Ishikawa (cell line): ENCODE data around the gene ADAMTS18.

ENCODE experiments used
- CEBPB ChIP-seq: IDR thresholded peaks from 2 replicates; pipeline ENCODE4 v1.6.1; 2012
- CREB1 ChIP-seq: IDR thresholded peaks from 2 replicates; pipeline ENCODE4 v1.6.1; 2012; ENCODE audit warnings: low read depth
- EGR1 ChIP-seq: IDR thresholded peaks from 2 replicates; pipeline ENCODE4 v1.6.1; 2012
- EP300 ChIP-seq: IDR thresholded peaks from 2 replicates; pipeline ENCODE4 v1.6.1; 2012; ENCODE audit warnings: borderline replicate concordance
- FOXM1 ChIP-seq: IDR thresholded peaks from 2 replicates; pipeline ENCODE4 v1.6.1; 2012; ENCODE audit warnings: low read depth, borderline replicate concordance
- NFIC ChIP-seq: IDR thresholded peaks from 2 replicates; pipeline ENCODE4 v1.6.1; 2012
- RAD21 ChIP-seq: IDR thresholded peaks from 2 replicates; pipeline ENCODE4 v1.6.1; 2012; ENCODE audit warnings: low read depth
- TAF1 ChIP-seq: IDR thresholded peaks from 2 replicates; pipeline ENCODE4 v1.6.1; 2012; ENCODE audit warnings: low read depth, mild to moderate bottlenecking
- TCF12 ChIP-seq: IDR thresholded peaks from 2 replicates; pipeline ENCODE4 v1.6.1; 2012; ENCODE audit warnings: low read depth
- TEAD4 ChIP-seq: IDR thresholded peaks from 2 replicates; pipeline ENCODE4 v1.6.1; 2012
- YY1 ChIP-seq: IDR thresholded peaks from 2 replicates; pipeline ENCODE4 v1.6.1; 2012; ENCODE audit warnings: low read depth
- ZBTB7A ChIP-seq: IDR thresholded peaks from 2 replicates; pipeline ENCODE4 v1.6.1; 2012; ENCODE audit warnings: low read depth
- TF ChIP-seq, protein P1 (sequence below): IDR thresholded peaks from 2 replicates; pipeline ENCODE4 v1.6.1; 2012
- TF ChIP-seq, protein P2 (sequence below): IDR thresholded peaks from 2 replicates; pipeline ENCODE4 v1.6.1; 2012
- TF ChIP-seq, protein P3 (sequence below): IDR thresholded peaks from 2 replicates; pipeline ENCODE4 v1.6.1; 2012; ENCODE audit warnings: low read depth, mild to moderate bottlenecking

Gene ADAMTS18

DNA sequence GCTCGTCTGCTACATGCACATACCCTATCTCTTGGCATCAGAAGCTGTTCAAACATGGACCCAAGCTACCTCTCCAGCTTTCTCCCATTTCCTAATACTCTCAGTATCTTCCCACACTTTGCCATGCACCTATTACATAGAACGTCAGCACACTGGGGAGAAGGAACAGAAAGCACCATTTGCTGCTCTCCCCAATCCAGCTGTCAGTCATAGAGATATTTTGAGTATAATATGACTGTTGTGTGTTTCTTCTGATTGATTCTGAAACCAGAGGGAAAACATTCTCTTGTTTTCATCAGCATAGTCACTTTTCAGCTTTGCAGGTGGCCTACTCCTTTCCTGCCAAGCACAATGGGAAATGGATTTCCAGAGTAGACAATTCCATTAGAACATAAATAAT is 107.1 kb downstream of the ADAMTS18 start:
- TF ChIP-seq, protein P1, sequence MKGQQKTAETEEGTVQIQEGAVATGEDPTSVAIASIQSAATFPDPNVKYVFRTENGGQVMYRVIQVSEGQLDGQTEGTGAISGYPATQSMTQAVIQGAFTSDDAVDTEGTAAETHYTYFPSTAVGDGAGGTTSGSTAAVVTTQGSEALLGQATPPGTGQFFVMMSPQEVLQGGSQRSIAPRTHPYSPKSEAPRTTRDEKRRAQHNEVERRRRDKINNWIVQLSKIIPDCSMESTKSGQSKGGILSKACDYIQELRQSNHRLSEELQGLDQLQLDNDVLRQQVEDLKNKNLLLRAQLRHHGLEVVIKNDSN: no peak
- TF ChIP-seq EGR1: no peak
- TF ChIP-seq, protein P2, sequence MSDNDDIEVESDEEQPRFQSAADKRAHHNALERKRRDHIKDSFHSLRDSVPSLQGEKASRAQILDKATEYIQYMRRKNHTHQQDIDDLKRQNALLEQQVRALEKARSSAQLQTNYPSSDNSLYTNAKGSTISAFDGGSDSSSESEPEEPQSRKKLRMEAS: no peak
- TF ChIP-seq NFIC: no peak
- no peak for TF ChIP-seq YY1
- no peak for TF ChIP-seq RAD21
- TF ChIP-seq EP300: no peak
- TF ChIP-seq TCF12: no peak
- no peak for TF ChIP-seq TAF1
- no peak for TF ChIP-seq ZBTB7A
- TF ChIP-seq, protein P3, sequence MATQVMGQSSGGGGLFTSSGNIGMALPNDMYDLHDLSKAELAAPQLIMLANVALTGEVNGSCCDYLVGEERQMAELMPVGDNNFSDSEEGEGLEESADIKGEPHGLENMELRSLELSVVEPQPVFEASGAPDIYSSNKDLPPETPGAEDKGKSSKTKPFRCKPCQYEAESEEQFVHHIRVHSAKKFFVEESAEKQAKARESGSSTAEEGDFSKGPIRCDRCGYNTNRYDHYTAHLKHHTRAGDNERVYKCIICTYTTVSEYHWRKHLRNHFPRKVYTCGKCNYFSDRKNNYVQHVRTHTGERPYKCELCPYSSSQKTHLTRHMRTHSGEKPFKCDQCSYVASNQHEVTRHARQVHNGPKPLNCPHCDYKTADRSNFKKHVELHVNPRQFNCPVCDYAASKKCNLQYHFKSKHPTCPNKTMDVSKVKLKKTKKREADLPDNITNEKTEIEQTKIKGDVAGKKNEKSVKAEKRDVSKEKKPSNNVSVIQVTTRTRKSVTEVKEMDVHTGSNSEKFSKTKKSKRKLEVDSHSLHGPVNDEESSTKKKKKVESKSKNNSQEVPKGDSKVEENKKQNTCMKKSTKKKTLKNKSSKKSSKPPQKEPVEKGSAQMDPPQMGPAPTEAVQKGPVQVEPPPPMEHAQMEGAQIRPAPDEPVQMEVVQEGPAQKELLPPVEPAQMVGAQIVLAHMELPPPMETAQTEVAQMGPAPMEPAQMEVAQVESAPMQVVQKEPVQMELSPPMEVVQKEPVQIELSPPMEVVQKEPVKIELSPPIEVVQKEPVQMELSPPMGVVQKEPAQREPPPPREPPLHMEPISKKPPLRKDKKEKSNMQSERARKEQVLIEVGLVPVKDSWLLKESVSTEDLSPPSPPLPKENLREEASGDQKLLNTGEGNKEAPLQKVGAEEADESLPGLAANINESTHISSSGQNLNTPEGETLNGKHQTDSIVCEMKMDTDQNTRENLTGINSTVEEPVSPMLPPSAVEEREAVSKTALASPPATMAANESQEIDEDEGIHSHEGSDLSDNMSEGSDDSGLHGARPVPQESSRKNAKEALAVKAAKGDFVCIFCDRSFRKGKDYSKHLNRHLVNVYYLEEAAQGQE: no peak

DNA sequence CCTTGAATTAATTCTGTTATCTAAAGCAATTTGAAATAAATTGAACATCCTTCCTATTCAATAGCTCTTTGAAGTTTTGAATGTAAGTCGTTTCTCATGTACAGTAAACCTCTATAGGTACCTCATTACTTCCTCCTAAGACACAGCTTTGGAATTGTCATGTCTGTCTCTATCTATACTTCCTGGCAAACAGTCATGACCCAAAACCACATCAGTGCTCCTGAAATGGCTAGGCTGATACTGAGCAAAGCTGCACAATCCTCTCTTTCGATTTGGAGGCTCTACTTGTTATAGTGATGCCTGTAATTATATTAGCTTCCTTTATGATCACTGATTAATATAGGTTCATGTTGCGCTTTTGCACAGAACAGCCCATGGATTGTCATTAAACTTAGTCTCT is 110.1 kb downstream of the ADAMTS18 start:
- TF ChIP-seq FOXM1 (no peak), NFIC (no peak)

DNA sequence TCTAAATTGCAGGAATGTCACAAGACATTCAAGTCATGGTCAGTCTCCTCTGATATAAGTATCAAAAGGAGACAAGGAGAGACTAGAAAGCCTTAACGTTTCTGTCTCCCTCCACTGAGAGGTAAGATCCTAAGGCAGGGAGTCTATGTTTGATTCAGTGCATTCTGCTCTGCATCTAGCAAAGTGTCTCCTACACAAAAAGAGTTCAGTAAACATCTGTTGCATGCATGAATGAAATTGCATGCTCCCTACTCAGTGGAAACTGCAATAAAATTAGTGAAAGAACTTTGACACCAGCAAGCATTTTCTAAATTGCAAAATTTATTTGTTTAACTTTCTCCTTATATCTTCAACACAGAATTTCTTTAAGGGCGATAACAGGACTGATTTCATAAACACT is 111.1 kb downstream of the ADAMTS18 start:
- TF ChIP-seq NFIC (no peak), RAD21 (no peak), TEAD4 (no peak), TCF12 (no peak), EGR1 (no peak), CEBPB (no peak), TAF1 (no peak), FOXM1 (no peak), EP300 (no peak), YY1 (no peak), CREB1 (no peak), ZBTB7A (no peak)
- TF ChIP-seq, protein P2: no peak
- TF ChIP-seq, protein P3: no peak
- TF ChIP-seq, protein P1: no peak

DNA sequence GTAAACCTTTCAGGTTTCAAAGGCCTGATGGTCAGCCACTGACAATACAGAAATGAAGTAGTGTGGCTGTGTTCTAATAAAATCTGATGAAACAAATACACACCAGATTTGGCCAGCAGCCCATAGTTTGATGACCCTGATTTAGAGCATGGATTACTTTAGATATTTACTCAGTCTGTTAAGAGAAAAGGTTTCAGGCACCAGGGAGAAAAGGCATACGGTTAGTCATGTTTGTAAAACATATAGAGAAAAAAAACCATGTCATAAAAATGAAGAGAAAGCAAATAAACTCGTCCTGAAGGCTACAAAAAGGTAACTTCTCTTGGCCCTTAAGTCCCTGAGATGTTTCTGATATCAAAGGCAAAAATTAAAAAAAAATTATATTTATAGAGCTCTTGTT is 112.1 kb downstream of the ADAMTS18 start:
- TF ChIP-seq CREB1 (no peak), TCF12 (no peak), EGR1 (no peak), YY1 (no peak), NFIC (no peak), TAF1 (no peak), FOXM1 (no peak), RAD21 (no peak), ZBTB7A (no peak), CEBPB (no peak)
- TF ChIP-seq, protein P3: no peak
- TF ChIP-seq, protein P2: no peak

DNA sequence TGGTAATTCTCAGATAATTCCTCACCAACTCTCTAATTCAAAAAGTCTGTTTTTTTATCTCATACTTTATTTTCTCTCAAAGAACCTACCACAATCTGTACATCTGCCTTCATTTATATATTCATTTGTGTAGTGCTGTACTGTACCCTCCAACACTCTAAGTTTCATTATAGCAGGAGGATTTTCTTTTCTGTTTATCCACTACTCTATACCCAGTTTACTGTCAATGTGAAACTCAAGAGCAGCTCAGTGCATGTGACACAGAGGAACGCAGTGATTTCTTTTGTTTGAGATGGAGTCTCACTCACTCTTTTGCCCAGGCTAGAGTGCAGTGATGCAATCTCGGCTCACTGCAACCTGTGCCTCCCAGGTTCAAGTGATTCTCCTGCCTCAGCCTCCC is 117.8 kb downstream of the ADAMTS18 start:
- no peak for TF ChIP-seq TAF1
- TF ChIP-seq TCF12: no peak
- TF ChIP-seq, protein P3: no peak
- no peak for TF ChIP-seq EP300
- TF ChIP-seq, protein P2: no peak
- TF ChIP-seq FOXM1: no peak
- TF ChIP-seq RAD21: no peak
- TF ChIP-seq TEAD4: no peak
- no peak for TF ChIP-seq CREB1
- TF ChIP-seq CEBPB: no peak
- TF ChIP-seq, protein P1: no peak
- no peak for TF ChIP-seq ZBTB7A
